Astrocyte of the spinal cord (primary cell): ENCODE results near the gene ZNF678.

Experiments used
- DNase-seq: peaks from one replicate; pipeline ENCODE4 v3.0.0; 2011; ENCODE audit warnings: low read depth, low spot score
- H3K4me3 ChIP-seq: 2 replicates; pipeline ENCODE4 v1.5.1; 2011; ENCODE audit warnings: low read depth, mild to moderate bottlenecking, low read length, moderate library complexity
- in situ Hi-C: cut with HindIII; loops from 2 replicates; pipeline ENCODE4 v1.10.0; 2017; ENCODE audit warnings: low sequenced_read_pairs
- TF ChIP-seq, protein P1 (sequence below): IDR thresholded peaks from 2 replicates; pipeline ENCODE4 v1.5.1; 2012; ENCODE audit warnings: low read depth, mild to moderate bottlenecking, low read length, inconsistent platforms

The ZNF678 gene

DNA sequence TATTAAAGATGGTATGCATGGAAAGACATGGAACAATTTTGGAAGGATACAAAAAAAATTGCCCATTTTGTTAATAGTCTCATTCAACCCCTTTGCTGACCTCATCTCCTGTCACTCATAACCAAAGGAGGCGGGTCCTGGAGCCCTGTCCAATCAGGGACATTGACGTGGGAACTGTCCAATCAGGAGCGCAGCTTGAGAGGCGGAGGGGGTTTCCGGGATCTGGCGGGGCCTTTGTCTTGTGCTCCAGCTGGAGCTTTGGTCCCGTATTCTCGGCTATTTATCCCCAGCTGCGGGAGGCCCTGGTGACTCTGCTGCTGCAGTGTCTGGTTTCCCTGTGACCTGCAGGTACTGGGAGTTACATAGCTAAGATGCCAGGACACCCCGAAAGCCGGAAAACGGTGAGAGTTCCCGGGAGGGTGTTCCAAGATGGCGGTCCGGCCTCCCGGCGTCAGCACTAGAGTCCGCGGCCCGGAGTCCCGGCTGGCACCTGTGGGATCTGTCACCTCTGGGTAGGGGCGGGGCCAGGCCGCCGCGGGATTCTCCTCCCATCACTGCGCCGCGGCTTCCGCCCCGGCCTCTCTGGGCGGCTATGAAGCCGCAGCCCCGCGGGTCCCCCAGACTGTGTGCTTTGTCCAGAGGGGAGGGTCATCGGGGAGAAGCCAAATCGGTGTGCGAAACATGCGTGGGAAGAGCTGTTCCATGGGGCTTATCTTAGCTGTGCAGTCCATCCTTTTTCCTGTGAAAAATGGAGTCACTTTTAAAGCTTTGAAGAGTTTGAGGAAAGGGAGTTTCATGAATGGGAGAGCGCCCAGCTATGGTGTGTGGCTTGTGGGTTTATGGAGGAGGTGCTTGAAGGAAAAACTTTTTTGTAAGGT lies at the start of gene ZNF678:
Gene ZNF678, plus strand, starts transcription at position 233 of the 878 bp plus-strand sequence. CDS start 87,436 bp downstream, outside the sequence.
- H3K4me3 ChIP-seq, result peak within 1 kb of the TSS; percentile 84
- TF ChIP-seq, protein P1, sequence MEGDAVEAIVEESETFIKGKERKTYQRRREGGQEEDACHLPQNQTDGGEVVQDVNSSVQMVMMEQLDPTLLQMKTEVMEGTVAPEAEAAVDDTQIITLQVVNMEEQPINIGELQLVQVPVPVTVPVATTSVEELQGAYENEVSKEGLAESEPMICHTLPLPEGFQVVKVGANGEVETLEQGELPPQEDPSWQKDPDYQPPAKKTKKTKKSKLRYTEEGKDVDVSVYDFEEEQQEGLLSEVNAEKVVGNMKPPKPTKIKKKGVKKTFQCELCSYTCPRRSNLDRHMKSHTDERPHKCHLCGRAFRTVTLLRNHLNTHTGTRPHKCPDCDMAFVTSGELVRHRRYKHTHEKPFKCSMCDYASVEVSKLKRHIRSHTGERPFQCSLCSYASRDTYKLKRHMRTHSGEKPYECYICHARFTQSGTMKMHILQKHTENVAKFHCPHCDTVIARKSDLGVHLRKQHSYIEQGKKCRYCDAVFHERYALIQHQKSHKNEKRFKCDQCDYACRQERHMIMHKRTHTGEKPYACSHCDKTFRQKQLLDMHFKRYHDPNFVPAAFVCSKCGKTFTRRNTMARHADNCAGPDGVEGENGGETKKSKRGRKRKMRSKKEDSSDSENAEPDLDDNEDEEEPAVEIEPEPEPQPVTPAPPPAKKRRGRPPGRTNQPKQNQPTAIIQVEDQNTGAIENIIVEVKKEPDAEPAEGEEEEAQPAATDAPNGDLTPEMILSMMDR, result no peak
- peak; percentile 94 for DNase-seq
- in situ Hi-C loops, result no loop called here

- no peak for DNase-seq
- no peak overlapping the region for H3K4me3 ChIP-seq
- TF ChIP-seq, protein P1, result no peak
- in situ Hi-C loops, result no loop called here
Measured at GRCh38 chr1:227518876-227519275, 44.5 kb upstream of the ZNF678 start.

- in situ Hi-C loops, result no loop called here
- DNase-seq, result no peak
- TF ChIP-seq, protein P1, result no peak
- H3K4me3 ChIP-seq, result no peak overlapping the region
Measured at GRCh38 chr1:227521782-227522181, 41.6 kb upstream of the ZNF678 start.

DNA sequence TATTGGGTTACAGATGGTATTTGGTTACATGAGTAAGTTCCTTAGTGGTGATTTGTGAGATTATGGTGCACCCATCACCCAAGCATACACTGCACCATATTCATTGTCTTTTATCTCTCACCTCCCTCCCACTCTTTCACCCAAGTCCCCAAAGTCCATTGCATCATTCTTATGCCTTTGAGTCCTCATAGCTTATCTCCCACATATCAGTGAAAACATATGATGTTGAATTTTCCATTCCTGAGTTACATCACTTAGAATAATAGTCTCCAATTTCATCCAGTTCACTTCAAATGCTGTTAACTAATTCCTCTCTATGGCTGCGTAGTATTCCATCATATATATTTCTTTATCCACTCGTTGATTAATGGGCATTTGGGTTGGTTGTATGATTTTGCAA lies 36.8 kb upstream of the ZNF678 start:
- DNase-seq, result no peak
- TF ChIP-seq, protein P1, result no peak
- no peak overlapping the region for H3K4me3 ChIP-seq
- in situ Hi-C loops, result no loop called here

DNA sequence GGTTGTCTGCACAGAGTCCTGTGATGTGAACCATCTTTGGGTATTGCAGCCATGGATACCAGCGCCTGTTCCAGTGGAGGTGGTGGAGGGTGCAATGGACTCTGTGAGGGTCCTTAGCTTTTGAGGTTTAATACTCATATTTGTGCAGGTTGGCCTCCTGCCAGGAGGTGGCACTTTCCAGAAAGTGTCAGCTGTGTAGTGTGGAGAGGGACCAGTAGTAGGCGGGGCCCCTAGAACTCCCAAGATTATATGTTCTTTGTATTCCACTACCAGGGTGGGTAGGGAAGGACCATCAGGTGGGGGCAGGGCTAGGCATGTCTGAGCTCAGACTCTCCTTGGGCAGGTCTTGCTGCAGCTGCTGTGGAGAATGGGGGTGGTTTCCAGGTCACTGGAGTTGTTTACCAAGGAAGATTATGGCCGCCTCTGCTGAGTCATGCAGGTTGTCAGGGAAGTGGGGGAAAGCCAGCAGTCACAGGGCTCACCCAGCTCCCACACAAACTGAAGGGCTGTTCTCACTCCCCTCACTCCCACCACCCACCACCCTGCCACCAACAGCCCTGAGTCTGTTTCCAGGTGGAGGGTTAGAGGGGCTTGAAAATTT lies 31.2 kb upstream of the ZNF678 start:
- DNase-seq, result no peak
- H3K4me3 ChIP-seq, result no peak overlapping the region
- TF ChIP-seq, protein P1, result no peak
- in situ Hi-C loops, result no loop called here

- in situ Hi-C loops, result no loop called here
- no peak overlapping the region for H3K4me3 ChIP-seq
- DNase-seq, result no peak
- TF ChIP-seq, protein P1, result no peak
Measured at GRCh38 chr1:227540170-227541098, 22.9 kb upstream of the ZNF678 start.
